MV-4-11 (cell line): ENCODE results near the gene LMBRD2.
"Not testable (repeated sequence)": the region's sequence is repeated elsewhere in the genome, so short reads cannot be mapped to it uniquely, and the experiment has no call there.

ENCODE experiments used
- DNase-seq: peaks from one replicate; lab custom pipeline; 2025; lab: John Stamatoyannopoulos, UW

LMBRD2 gene

GRCh38 chr5:36151434-36152323 lies at the start of gene LMBRD2, which contains the start of gene SKP2:
Gene LMBRD2 (minus strand): TSS chr5:36151887. CDS start chr5:36143349, 8,538 bp downstream.
Gene SKP2 (plus strand): TSS chr5:36152111. CDS start chr5:36152263, 152 bp downstream.
- peak; percentile 97 for DNase-seq

- DNase-seq = no peak
Observed at GRCh38 chr5:36200513-36200912, 48.8 kb upstream of the LMBRD2 start.

GRCh38 chr5:36199620-36200019 lies 47.9 kb upstream of the LMBRD2 start:
- DNase-seq = no peak

GRCh38 chr5:36198783-36199182 lies 47.1 kb upstream of the LMBRD2 start:
- not testable (repeated sequence) for DNase-seq

GRCh38 chr5:36198281-36198680 lies 46.6 kb upstream of the LMBRD2 start:
- no peak for DNase-seq

- DNase-seq = no peak
Observed at GRCh38 chr5:36193746-36194145, 42.1 kb upstream of the LMBRD2 start.

GRCh38 chr5:36184408-36184807 lies 32.7 kb upstream of the LMBRD2 start:
- not testable (repeated sequence) for DNase-seq

- no peak for DNase-seq
Observed at GRCh38 chr5:36181774-36182173, 30.1 kb upstream of the LMBRD2 start.

GRCh38 chr5:36180556-36181350 lies 29.1 kb upstream of the LMBRD2 start:
- DNase-seq = no peak

GRCh38 chr5:36179950-36180349 lies 28.3 kb upstream of the LMBRD2 start:
- no peak for DNase-seq

- no peak for DNase-seq
Observed at GRCh38 chr5:36178524-36178890, 26.8 kb upstream of the LMBRD2 start.

GRCh38 chr5:36177715-36178523 lies 26.2 kb upstream of the LMBRD2 start:
- no peak for DNase-seq

- no peak for DNase-seq
Observed at GRCh38 chr5:36177154-36177553, 25.5 kb upstream of the LMBRD2 start.

- no peak for DNase-seq
Observed at GRCh38 chr5:36175043-36175442, 23.4 kb upstream of the LMBRD2 start.

- no peak for DNase-seq
Observed at GRCh38 chr5:36174119-36174518, 22.4 kb upstream of the LMBRD2 start.

- no peak for DNase-seq
Observed at GRCh38 chr5:36173426-36173825, 21.7 kb upstream of the LMBRD2 start.

- DNase-seq = no peak
Observed at GRCh38 chr5:36172599-36172998, 20.9 kb upstream of the LMBRD2 start.

GRCh38 chr5:36170832-36171424 lies 19.2 kb upstream of the LMBRD2 start:
- DNase-seq = no peak

- DNase-seq = no peak
Observed at GRCh38 chr5:36168737-36169136, 17.1 kb upstream of the LMBRD2 start.

GRCh38 chr5:36164461-36164860 lies 12.8 kb upstream of the LMBRD2 start:
- no peak for DNase-seq

- no peak for DNase-seq
Observed at GRCh38 chr5:36162810-36163486, 11.3 kb upstream of the LMBRD2 start.
